LNCaP clone FGC (cell line): ENCODE results near the gene GAS7.

ENCODE experiments used
- DNase-seq: peaks from one replicate; pipeline ENCODE4 v3.0.0-alpha.2; 2011; ENCODE audit warnings: low read depth
- H3K4me3 ChIP-seq: 2 replicates; pipeline ENCODE4 v1.5.1; 2011; ENCODE audit warnings: mild to moderate bottlenecking, low read depth, low read length, control low read depth
- TF ChIP-seq, protein P1 (sequence below): IDR thresholded peaks from 2 replicates; pipeline ENCODE4 v1.5.1; 2012; ENCODE audit warnings: mild to moderate bottlenecking; ENCODE audit not compliant: control insufficient read depth, insufficient read depth; ENCODE audit errors: extremely low read depth

Gene GAS7

DNA sequence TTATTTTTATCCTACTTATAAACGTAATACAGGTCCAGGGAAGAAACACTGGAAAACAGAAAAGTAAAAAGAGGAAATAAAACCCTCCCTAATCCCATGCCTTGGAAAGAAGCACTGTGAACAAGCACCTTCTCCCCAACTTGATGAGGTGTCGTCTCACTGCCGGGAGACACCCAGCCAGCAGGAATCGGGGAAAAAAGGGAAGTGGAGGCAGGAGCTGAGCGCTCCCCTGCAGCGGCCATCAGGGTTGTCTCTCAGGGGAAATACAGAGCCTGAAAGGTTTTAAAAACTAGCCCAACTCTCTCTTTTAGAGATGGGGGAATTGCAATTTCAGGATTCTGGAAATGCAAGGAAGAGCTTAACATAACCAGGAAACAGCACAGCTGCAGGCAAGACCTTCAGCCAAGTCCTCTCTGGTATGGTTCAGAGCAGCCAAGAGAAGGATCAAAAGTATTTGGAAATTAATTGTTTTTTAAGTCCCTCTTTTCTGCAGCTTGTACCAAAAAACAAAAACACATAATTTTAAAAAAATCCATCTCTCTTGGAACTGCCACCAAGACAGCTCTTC is 197.0 kb downstream of the GAS7 start:
- DNase-seq, result no peak
- TF ChIP-seq, protein P1, sequence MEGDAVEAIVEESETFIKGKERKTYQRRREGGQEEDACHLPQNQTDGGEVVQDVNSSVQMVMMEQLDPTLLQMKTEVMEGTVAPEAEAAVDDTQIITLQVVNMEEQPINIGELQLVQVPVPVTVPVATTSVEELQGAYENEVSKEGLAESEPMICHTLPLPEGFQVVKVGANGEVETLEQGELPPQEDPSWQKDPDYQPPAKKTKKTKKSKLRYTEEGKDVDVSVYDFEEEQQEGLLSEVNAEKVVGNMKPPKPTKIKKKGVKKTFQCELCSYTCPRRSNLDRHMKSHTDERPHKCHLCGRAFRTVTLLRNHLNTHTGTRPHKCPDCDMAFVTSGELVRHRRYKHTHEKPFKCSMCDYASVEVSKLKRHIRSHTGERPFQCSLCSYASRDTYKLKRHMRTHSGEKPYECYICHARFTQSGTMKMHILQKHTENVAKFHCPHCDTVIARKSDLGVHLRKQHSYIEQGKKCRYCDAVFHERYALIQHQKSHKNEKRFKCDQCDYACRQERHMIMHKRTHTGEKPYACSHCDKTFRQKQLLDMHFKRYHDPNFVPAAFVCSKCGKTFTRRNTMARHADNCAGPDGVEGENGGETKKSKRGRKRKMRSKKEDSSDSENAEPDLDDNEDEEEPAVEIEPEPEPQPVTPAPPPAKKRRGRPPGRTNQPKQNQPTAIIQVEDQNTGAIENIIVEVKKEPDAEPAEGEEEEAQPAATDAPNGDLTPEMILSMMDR, result no peak
- H3K4me3 ChIP-seq, result no peak overlapping the region

DNA sequence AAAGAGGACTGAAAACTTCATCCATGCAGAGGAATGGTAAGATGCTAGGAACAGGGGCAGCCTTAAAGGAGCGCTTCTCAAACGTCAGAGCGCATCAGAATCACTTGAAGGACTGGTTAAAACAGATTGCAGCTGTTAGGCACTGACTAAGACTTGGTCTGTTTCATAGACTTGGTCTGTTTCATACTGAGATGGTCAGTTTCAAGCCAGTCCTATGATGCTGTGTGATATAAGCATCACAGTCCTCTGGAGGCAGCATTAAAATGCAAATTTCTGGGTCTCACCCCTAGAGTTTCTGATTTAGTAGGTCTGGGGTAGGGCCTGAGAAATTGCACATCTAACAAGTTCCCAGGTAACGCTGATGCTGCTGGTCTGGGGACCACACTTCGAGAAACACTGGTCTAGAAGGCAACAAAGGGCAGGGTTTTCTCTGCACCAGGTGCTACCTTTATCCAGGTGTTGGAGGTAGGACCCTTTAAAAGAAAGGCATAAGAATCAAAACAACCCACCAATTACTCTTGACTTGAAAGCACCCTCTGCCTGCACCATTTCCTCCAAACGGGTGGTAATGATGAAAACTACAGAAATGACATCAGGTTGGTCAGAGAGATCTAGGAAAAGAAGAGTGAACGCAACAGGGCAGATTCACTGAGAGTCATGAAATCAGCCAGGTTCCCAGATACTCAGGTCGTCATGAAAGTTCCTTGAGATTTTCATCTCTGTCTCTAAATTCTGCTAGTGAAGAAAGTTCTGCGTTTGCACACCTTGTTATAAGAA is 198.3 kb downstream of the GAS7 start:
- DNase-seq, result no peak
- TF ChIP-seq, protein P1, result no peak
- H3K4me3 ChIP-seq, result no peak overlapping the region

DNA sequence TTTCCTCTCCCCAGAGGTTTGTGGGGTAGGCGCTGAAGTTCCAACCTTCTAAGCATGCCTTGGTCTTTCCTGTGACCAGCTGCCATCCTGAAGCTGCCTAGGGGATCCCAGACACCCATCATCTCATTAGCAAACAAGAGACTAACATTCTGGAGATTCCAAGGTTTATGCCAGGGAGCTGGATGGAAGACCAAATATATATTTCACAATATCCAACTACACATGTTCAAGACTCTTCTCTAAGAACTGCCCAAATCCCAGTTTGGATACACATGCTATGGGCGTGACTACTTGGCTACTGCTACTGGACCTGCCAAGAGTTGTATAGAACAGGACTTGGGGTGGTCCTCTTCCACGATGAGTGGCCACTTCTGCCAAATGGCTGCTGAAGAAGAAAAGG is 200.3 kb downstream of the GAS7 start:
- H3K4me3 ChIP-seq, result no peak overlapping the region
- TF ChIP-seq, protein P1, result no peak
- no peak for DNase-seq

DNA sequence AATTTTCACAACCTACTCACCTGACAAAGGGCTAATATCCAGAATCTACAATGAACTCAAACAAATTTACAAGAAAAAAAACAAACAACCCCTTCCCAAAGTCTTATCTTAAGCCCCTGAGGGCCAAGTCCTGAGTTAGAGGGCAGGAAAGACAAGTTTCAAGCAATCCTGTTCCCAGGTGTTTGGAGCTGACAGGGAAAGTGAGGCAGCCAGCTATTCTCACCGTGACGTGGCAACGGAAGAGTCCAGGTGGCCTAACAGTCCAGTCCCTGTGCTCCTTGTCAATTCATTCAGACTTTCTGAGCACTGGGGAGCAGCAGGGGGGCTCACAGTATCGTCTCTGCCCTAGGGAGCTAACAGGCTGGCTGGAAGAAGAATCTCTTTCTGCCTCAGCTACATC is 203.6 kb downstream of the GAS7 start:
- no peak for DNase-seq
- TF ChIP-seq, protein P1, result no peak
- no peak overlapping the region for H3K4me3 ChIP-seq

DNA sequence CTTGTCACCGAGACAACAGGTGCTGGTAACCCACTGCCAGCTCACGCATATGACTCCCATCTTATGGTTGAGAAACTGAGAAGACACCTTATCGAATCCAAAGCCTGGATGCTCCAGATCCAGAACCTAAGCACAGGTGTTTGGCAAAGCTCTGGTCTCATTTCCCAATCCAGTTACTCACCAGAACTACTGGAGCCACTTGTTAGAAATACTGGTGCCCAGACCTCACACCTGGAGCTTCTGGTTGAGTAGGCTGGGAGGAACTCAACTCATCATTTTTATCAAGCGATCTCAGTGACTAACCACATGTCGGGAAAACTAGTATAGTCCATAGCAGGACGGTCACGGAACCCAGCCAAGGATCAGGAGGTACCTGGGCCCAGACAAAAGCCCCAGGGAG is 206.6 kb downstream of the GAS7 start:
- H3K4me3 ChIP-seq, result no peak overlapping the region
- DNase-seq, result no peak
- TF ChIP-seq, protein P1, result no peak

DNA sequence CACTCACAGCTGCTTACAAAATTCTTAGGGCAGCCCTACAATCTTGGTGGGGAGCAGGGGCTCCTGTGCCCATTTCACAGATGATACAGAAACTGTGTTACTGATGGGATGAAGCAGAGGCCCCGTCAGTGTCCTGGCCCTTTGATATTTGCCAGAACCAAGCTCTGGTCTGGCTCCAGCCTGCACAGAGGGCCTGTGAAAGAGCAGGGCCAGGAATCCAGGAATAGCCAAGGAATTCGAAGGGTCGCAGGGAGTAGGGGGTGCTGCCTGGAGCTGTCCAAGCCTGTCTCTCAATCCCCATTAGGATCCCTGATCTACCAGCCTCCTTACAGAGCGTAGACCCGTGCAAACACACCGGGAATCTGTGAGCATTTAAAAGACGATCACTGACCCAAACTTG is 207.1 kb downstream of the GAS7 start:
- no peak for DNase-seq
- no peak overlapping the region for H3K4me3 ChIP-seq
- TF ChIP-seq, protein P1, result no peak
